ENCODE data around the gene NEDD9.

The NEDD9 gene

DNA sequence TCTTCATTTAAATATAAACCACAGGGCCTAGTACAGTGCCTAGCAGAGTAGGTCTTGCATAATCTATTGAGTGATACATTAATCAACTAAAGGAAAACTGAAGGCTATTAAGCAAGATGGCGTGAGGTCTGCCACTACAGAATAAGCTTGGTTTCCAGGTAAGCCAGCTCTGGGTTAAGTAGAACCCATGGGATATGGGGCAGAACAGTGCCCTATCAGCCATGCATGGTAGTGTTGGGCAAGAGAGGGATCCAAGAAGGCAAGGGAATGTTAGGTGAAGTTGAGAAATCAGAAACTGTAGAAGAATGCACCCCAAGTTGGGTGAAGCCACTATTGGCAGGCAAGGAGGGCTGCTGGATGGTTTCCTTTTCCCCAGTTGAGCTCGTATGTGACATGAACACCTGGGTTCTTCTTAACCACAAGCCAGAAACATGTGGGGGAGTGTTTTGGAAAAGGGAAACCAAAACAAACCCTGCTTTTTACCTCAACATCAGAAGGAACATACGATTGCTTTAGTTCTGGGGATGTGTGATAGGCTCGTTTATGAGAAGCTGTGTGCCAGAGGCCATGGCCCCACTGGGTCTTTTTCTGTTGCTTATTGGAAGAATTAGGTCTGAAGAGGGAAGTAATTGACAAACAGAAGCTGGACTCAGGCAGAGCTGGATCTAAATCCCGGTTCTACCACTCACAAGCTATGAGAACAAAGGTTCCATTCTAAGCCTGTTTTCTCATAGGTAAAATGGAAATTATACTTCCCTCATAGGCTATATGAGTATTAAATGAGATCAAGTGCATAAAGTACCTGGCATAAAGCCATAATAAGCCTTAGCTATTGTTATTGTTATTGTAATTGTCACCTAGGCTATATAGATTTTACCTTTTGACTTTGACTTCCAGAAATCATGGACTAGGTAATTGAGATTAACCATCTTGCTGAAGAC lies 33.5 kb downstream of the NEDD9 start:
- Histone ChIP-seq H3K27ac (ENCODE audit: low read depth, low read length) (no peak overlapping the region), H4K20me1 (ENCODE audit: control insufficient read depth, insufficient read depth, low read depth, low read length) (no peaks in the 10 kb centered on the region)

DNA sequence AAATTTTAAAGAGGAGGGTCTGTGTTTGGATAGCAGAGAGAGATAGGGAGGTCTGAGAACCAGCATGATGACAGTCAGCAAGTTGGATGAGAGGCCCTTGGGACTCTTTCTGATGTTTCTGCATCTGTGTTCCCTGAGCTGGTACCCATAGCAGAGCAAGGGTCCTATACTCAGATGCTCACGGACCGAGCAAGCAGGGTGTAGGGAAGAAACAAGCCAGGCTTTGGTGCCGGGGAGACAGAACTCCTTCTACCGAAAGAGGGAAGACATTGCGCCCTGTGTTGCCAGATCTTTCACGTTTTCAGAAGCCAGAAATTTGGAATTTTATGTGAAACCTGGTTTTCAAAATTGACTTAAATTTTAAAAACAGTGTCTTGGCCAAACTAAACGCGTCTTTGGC lies 34.6 kb downstream of the NEDD9 start:
- Histone ChIP-seq H3K79me2 (ENCODE audit: control insufficient read depth, low read length) (no peaks in the 10 kb centered on the region), H3K9me2 (replicated peaks; ENCODE audit: control insufficient read depth, low read length) (no peaks in the 10 kb centered on the region), H3K4me1 (ENCODE audit: control insufficient read depth, low read length) (no peaks in the 10 kb centered on the region), H3K27ac (ENCODE audit: low read depth, low read length) (no peak overlapping the region), H3K4me2 (ENCODE audit: low read length) (no peak overlapping the region), H4K20me1 (ENCODE audit: control insufficient read depth, insufficient read depth, low read depth, low read length) (no peaks in the 10 kb centered on the region), H3K9me3 (ENCODE audit: control insufficient read depth, insufficient read depth, low read length) (no peaks in the 10 kb centered on the region), H3K36me3 (ENCODE audit: control insufficient read depth, low read length) (no peaks in the 10 kb centered on the region), H3K4me3 (ENCODE audit: low read length) (no peak overlapping the region), H3K27me3 (ENCODE audit: control insufficient read depth, low read length) (no peaks in the 10 kb centered on the region), H3F3A (ENCODE audit: control insufficient read depth, insufficient read depth) (no peaks in the 10 kb centered on the region)
- TF ChIP-seq EZH2phosphoT487 (IDR thresholded peaks at IDR 0.05; ENCODE audit: borderline replicate concordance, low read length), result no peak
- TF ChIP-seq CTCF (IDR thresholded peaks at IDR 0.05; ENCODE audit: low read depth, low read length, poor library complexity, severe bottlenecking), result no peak

More for the DNA sequence above, 33.5 kb downstream of the NEDD9 start:
- no peaks in the 10 kb centered on the region for H3K4me1 ChIP-seq (ENCODE audit: control insufficient read depth, low read length)
- no peaks in the 10 kb centered on the region for H3K9me3 ChIP-seq (ENCODE audit: control insufficient read depth, insufficient read depth, low read length)
- no peak overlapping the region for H3K4me2 ChIP-seq (ENCODE audit: low read length)
- no peaks in the 10 kb centered on the region for H3K36me3 ChIP-seq (ENCODE audit: control insufficient read depth, low read length)
- no peaks in the 10 kb centered on the region for H3K9me2 ChIP-seq (replicated peaks; ENCODE audit: control insufficient read depth, low read length)
- H3K27me3 ChIP-seq (ENCODE audit: control insufficient read depth, low read length), result no peaks in the 10 kb centered on the region
- H3K79me2 ChIP-seq (ENCODE audit: control insufficient read depth, low read length), result no peaks in the 10 kb centered on the region
- H3K4me3 ChIP-seq (ENCODE audit: low read length), result no peak overlapping the region
- no peaks in the 10 kb centered on the region for H3F3A ChIP-seq (ENCODE audit: control insufficient read depth, insufficient read depth)
- TF ChIP-seq CTCF (IDR thresholded peaks at IDR 0.05; ENCODE audit: low read depth, low read length, poor library complexity, severe bottlenecking), result no peak
- no peak for TF ChIP-seq EZH2phosphoT487 (IDR thresholded peaks at IDR 0.05; ENCODE audit: borderline replicate concordance, low read length)

DNA sequence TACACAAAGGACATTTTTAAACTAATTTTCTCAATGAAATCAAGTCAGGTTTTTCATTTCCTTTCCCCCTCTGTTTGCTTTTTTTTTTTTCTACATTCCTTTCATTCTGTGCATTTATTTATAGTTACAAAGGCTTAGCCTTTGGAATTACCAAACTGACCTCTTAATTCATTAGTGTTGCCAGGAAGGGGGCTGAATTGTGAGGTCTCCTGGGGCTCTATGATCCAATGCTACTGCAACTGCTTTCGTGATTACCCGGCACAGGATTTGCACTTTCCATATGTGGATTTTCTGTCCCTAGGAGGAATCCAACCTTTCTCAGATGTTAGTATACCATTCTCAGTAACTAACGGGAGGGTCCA lies 35.3 kb downstream of the NEDD9 start:
- Histone ChIP-seq H3K36me3 (ENCODE audit: control insufficient read depth, low read length) (no peaks in the 10 kb centered on the region), H3K4me3 (ENCODE audit: low read length) (no peak overlapping the region), H3K9me2 (replicated peaks; ENCODE audit: control insufficient read depth, low read length) (no peaks in the 10 kb centered on the region), H3K4me1 (ENCODE audit: control insufficient read depth, low read length) (no peaks in the 10 kb centered on the region), H3K9me3 (ENCODE audit: control insufficient read depth, insufficient read depth, low read length) (no peaks in the 10 kb centered on the region), H3F3A (ENCODE audit: control insufficient read depth, insufficient read depth) (no peaks in the 10 kb centered on the region), H4K20me1 (ENCODE audit: control insufficient read depth, insufficient read depth, low read depth, low read length) (no peaks in the 10 kb centered on the region), H3K27me3 (ENCODE audit: control insufficient read depth, low read length) (no peaks in the 10 kb centered on the region), H3K4me2 (ENCODE audit: low read length) (no peak overlapping the region), H3K27ac (ENCODE audit: low read depth, low read length) (no peak overlapping the region), H3K79me2 (ENCODE audit: control insufficient read depth, low read length) (no peaks in the 10 kb centered on the region)
- TF ChIP-seq EZH2phosphoT487 (IDR thresholded peaks at IDR 0.05; ENCODE audit: borderline replicate concordance, low read length) (no peak), CTCF (IDR thresholded peaks at IDR 0.05; ENCODE audit: low read depth, low read length, poor library complexity, severe bottlenecking) (no peak)
